Measurements from ENCODE around the gene C1orf35.

C1orf35 gene

GRCh38 chr1:228079013-228079412 is 24.1 kb downstream of the C1orf35 start:
- DNase-seq (ENCODE audit: low spot score): no peak

GRCh38 chr1:228077565-228078330 is 25.4 kb downstream of the C1orf35 start:
- DNase-seq (ENCODE audit: low spot score): no peak

- no peak for DNase-seq (ENCODE audit: low spot score)
These were observed 26.2 kb downstream of the C1orf35 start for GRCh38 chr1:228076796-228077430.

GRCh38 chr1:228075801-228076271 is 27.3 kb downstream of the C1orf35 start:
- no peak for DNase-seq (ENCODE audit: low spot score)

- no peak for DNase-seq (ENCODE audit: low spot score)
These were observed 28.0 kb downstream of the C1orf35 start for GRCh38 chr1:228074954-228075730.

- DNase-seq (ENCODE audit: low spot score): peak; percentile 60
These were observed 29.1 kb downstream of the C1orf35 start for GRCh38 chr1:228073857-228074545.

GRCh38 chr1:228073061-228073856 is 29.9 kb downstream of the C1orf35 start:
- no peak for DNase-seq (ENCODE audit: low spot score)

GRCh38 chr1:228072658-228073043 is 30.5 kb downstream of the C1orf35 start:
- DNase-seq (ENCODE audit: low spot score): no peak

- DNase-seq (ENCODE audit: low spot score): no peak
These were observed 31.1 kb downstream of the C1orf35 start for GRCh38 chr1:228071839-228072657.

- DNase-seq (ENCODE audit: low spot score): no peak
These were observed 32.3 kb downstream of the C1orf35 start for GRCh38 chr1:228070851-228071250.

- DNase-seq (ENCODE audit: low spot score): no peak
These were observed 33.0 kb downstream of the C1orf35 start for GRCh38 chr1:228070173-228070572.

- no peak for DNase-seq (ENCODE audit: low spot score)
These were observed 34.8 kb downstream of the C1orf35 start for GRCh38 chr1:228068359-228068758.

- DNase-seq (ENCODE audit: low spot score): no peak
These were observed 36.1 kb downstream of the C1orf35 start for GRCh38 chr1:228066891-228067654.

- no peak for DNase-seq (ENCODE audit: low spot score)
These were observed 36.7 kb downstream of the C1orf35 start for GRCh38 chr1:228066416-228066815.

GRCh38 chr1:228065543-228066347 is 37.4 kb downstream of the C1orf35 start:
- DNase-seq (ENCODE audit: low spot score): no peak

- no peak for DNase-seq (ENCODE audit: low spot score)
These were observed 38.2 kb downstream of the C1orf35 start for GRCh38 chr1:228064741-228065542.

- DNase-seq (ENCODE audit: low spot score): no peak
These were observed 38.8 kb downstream of the C1orf35 start for GRCh38 chr1:228064296-228064695.

All from iPS-NIHi11 (cell line).